HepG2 (cell line): Measurements from ENCODE around the gene BCLAF1. TPM values are rescaled to one million over a fixed set of nuclear protein-coding genes. Genes with fewer than 3 reads are reported as not detected.
A peak's percentile ranks its signal among the peaks of the same experiment; 100 is the strongest.

ENCODE experiments used
- CBX5 ChIP-seq: sonication (generic); formaldehyde crosslinking; IDR thresholded peaks from 2 replicates; pipeline ENCODE4 v1.4.0; 2020; ENCODE audit warnings: missing genetic modification reagents, borderline replicate concordance
- FOXM1 ChIP-seq: sonication (generic); formaldehyde crosslinking; IDR thresholded peaks from 2 replicates; pipeline ENCODE4 v1.5.0; 2020; ENCODE audit warnings: missing genetic modification reagents
- FOXP1 ChIP-seq, 2 experiments: fragments of 450-650 bp in 1 of 2; IDR thresholded peaks; 2 replicates each; pipeline ENCODE4 v1.6.1; 2017 to 2018; ENCODE audit warnings: antibody characterized with exemption in 1 of 2
- GABPA ChIP-seq, 2 experiments: IDR thresholded peaks; 2 replicates each; pipeline ENCODE4 v1.6.1; 2011 to 2016; ENCODE audit warnings: low read depth in 2 of 2, low read length in 1 of 2, missing biosample characterization in 1 of 2, missing genetic modification characterization in 1 of 2
- MIER2 ChIP-seq: IDR thresholded peaks from 2 replicates; pipeline ENCODE4 v1.6.1; 2016; ENCODE audit warnings: missing biosample characterization, missing genetic modification reagents
- MIXL1 ChIP-seq: IDR thresholded peaks from 2 replicates; pipeline ENCODE4 v1.6.1; 2016
- PCBP1 ChIP-seq: fragments of 200-400 bp; formaldehyde crosslinking; IDR thresholded peaks from 2 replicates; pipeline ENCODE4 v1.6.1; 2017; ENCODE audit warnings: mild to moderate bottlenecking, low read depth, low read length, borderline replicate concordance
- SETDB1 ChIP-seq: sonication (generic); formaldehyde crosslinking; IDR thresholded peaks from 2 replicates; pipeline ENCODE4 v1.5.1; 2020; ENCODE audit warnings: missing genetic modification reagents, mild to moderate bottlenecking, borderline replicate concordance
- SOX5 ChIP-seq: IDR thresholded peaks from 2 replicates; pipeline ENCODE4 v1.6.1; 2016; ENCODE audit warnings: borderline replicate concordance
- TEAD3 ChIP-seq: optimal IDR thresholded peaks from 2 replicates; pipeline ENCODE3; 2016; ENCODE audit warnings: borderline replicate concordance
- ZMYM2 ChIP-seq: sonication (generic); formaldehyde crosslinking; IDR thresholded peaks from 2 replicates; pipeline ENCODE4 v1.8.0; 2022; ENCODE audit warnings: mild to moderate bottlenecking, missing genetic modification reagents
- ZNF329 ChIP-seq: sonication (generic); formaldehyde crosslinking; IDR thresholded peaks from 2 replicates; pipeline ENCODE4 v1.9.0; 2021; ENCODE audit warnings: low read depth, mild to moderate bottlenecking, missing genetic modification reagents
- ZSCAN31 ChIP-seq: sonication (generic); formaldehyde crosslinking; IDR thresholded peaks from 2 replicates; pipeline ENCODE4 v1.5.0; 2020; ENCODE audit warnings: low read depth, mild to moderate bottlenecking, missing genetic modification reagents
- polyA plus RNA-seq, 8 experiments: library from polyadenylated mRNA; depleted of rRNA in 3 of 8; stranded (reverse) in 7 of 8; unstranded in 1 of 8; fragments of >200 nt; fragmentation: Illumina TruSeq in 4 of 8; extraction: Trizol in 4 of 8; gene quantifications; 2 replicates each; pipeline versions ENCODE4 v1.2.1 to v1.2.3, GENCODE V29; 2011 to 2016; ENCODE audit warnings: low read depth in 4 of 8, missing spikeins in 1 of 8, mixed read lengths in 1 of 8; ENCODE audit not compliant: insufficient read depth in 1 of 8
- total RNA-seq, 5 experiments: library from RNA; depleted of rRNA; stranded (reverse); fragments of >200 nt; fragmentation: Illumina TruSeq; extraction: Trizol; gene quantifications; 2 replicates each; pipeline ENCODE4 v1.2.3, GENCODE V29; 2016; ENCODE audit warnings: low read depth in 1 of 5
- TF ChIP-seq, protein P1 (sequence below): sonication (generic); formaldehyde crosslinking; IDR thresholded peaks from 2 replicates; pipeline ENCODE4 v1.4.0; 2020; ENCODE audit warnings: missing genetic modification reagents
- TF ChIP-seq, protein P2 (sequence below): sonication (generic); formaldehyde crosslinking; conservative IDR thresholded peaks from 2 replicates; pipeline ENCODE4 v1.4.0; 2020; ENCODE audit warnings: missing genetic modification reagents
- TF ChIP-seq, protein P3 (sequence below): IDR thresholded peaks from 2 replicates; pipeline ENCODE4 v1.6.1; 2016; ENCODE audit warnings: control low read depth
- TF ChIP-seq, protein P4 (sequence below): sonication (generic); formaldehyde crosslinking; IDR thresholded peaks from 2 replicates; pipeline ENCODE4 v1.5.0; 2020; ENCODE audit warnings: mild to moderate bottlenecking, missing genetic modification reagents, borderline replicate concordance
- TF ChIP-seq, protein P5 (sequence below): sonication (generic); formaldehyde crosslinking; IDR thresholded peaks from 2 replicates; pipeline ENCODE4 v1.8.0; 2022; ENCODE audit warnings: mild to moderate bottlenecking, missing genetic modification reagents, moderate library complexity

Gene BCLAF1
- total and polyA plus RNA-seq, 2 of the 13 experiments (the other 11 are each of a cell fraction or from before 2014, with no cell fraction given): 55.3 to 292 TPM

DNA sequence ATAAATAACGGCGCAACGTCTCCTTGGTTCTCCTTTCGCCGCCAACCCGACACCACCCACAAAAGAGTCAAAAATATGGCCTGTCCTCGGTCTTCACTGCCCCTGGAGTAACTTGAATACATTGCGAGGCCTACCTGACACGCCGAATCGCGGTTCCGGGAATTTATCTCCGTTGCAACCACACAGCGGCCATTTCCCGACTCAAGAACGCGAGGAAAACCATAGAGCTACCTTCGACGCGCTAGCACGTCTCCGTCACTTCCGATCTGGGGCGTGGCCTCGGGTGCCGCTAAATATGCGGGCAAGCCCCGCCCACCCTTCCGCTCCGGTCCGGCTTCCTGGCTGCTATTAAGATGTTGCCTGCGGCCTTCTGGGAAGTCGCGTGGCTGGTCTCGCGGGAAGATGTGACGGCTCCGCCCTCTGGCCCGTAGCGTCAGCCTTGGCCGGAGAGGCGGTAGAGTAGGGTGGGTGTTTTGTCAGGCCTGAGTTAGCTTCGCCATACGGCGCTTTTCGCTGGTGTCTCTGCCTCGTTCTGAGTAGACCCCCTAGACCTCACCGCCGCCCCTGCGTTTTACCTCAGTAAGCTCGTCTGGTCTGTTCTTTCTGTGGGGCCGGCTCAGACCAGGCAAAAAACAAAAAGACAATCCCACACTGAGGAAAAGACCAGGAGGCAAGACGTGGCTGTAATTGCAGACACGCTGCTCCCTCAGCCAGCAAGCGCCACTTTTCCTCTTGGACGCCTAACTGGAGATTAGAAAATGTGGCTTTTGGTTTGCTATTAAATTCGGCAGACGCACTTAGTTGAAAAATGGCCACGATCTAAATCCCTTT is at the start of gene BCLAF1 (continued):
- TF ChIP-seq, protein P1, sequence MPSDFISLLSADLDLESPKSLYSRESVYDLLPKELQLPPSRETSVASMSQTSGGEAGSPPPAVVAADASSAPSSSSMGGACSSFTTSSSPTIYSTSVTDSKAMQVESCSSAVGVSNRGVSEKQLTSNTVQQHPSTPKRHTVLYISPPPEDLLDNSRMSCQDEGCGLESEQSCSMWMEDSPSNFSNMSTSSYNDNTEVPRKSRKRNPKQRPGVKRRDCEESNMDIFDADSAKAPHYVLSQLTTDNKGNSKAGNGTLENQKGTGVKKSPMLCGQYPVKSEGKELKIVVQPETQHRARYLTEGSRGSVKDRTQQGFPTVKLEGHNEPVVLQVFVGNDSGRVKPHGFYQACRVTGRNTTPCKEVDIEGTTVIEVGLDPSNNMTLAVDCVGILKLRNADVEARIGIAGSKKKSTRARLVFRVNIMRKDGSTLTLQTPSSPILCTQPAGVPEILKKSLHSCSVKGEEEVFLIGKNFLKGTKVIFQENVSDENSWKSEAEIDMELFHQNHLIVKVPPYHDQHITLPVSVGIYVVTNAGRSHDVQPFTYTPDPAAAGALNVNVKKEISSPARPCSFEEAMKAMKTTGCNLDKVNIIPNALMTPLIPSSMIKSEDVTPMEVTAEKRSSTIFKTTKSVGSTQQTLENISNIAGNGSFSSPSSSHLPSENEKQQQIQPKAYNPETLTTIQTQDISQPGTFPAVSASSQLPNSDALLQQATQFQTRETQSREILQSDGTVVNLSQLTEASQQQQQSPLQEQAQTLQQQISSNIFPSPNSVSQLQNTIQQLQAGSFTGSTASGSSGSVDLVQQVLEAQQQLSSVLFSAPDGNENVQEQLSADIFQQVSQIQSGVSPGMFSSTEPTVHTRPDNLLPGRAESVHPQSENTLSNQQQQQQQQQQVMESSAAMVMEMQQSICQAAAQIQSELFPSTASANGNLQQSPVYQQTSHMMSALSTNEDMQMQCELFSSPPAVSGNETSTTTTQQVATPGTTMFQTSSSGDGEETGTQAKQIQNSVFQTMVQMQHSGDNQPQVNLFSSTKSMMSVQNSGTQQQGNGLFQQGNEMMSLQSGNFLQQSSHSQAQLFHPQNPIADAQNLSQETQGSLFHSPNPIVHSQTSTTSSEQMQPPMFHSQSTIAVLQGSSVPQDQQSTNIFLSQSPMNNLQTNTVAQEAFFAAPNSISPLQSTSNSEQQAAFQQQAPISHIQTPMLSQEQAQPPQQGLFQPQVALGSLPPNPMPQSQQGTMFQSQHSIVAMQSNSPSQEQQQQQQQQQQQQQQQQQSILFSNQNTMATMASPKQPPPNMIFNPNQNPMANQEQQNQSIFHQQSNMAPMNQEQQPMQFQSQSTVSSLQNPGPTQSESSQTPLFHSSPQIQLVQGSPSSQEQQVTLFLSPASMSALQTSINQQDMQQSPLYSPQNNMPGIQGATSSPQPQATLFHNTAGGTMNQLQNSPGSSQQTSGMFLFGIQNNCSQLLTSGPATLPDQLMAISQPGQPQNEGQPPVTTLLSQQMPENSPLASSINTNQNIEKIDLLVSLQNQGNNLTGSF (CRISPR knock-in tag): no peak
- peak; percentile 74 for TF ChIP-seq TEAD3 (CRISPR knock-in tag)
- TF ChIP-seq, protein P2, sequence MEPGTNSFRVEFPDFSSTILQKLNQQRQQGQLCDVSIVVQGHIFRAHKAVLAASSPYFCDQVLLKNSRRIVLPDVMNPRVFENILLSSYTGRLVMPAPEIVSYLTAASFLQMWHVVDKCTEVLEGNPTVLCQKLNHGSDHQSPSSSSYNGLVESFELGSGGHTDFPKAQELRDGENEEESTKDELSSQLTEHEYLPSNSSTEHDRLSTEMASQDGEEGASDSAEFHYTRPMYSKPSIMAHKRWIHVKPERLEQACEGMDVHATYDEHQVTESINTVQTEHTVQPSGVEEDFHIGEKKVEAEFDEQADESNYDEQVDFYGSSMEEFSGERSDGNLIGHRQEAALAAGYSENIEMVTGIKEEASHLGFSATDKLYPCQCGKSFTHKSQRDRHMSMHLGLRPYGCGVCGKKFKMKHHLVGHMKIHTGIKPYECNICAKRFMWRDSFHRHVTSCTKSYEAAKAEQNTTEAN (CRISPR knock-in tag): 0 out of 2 replicates have a peak, but pooled peaks have one; percentile 14
- TF ChIP-seq CBX5 (CRISPR knock-in tag): peak; percentile 26
- peak; percentile 13; the same call in 1 of the 2 replicates for TF ChIP-seq MIER2
- TF ChIP-seq MIXL1: peak; percentile 60; the same call in 1 of the 2 replicates
- no peak for TF ChIP-seq FOXM1 (CRISPR knock-in tag)
- no peak for TF ChIP-seq FOXP1 (IDR thresholded peaks at IDR 0.05)
- TF ChIP-seq FOXP1 (CRISPR knock-in tag; IDR thresholded peaks at IDR 0.05): no peak; the same call in 1 of the 2 replicates
- TF ChIP-seq, protein P3, sequence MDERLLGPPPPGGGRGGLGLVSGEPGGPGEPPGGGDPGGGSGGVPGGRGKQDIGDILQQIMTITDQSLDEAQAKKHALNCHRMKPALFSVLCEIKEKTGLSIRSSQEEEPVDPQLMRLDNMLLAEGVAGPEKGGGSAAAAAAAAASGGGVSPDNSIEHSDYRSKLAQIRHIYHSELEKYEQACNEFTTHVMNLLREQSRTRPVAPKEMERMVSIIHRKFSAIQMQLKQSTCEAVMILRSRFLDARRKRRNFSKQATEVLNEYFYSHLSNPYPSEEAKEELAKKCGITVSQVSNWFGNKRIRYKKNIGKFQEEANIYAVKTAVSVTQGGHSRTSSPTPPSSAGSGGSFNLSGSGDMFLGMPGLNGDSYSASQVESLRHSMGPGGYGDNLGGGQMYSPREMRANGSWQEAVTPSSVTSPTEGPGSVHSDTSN: peak; percentile 41; the same call in 1 of the 2 replicates
- TF ChIP-seq ZSCAN31 (CRISPR knock-in tag): peak; percentile 75
- TF ChIP-seq SOX5 (CRISPR knock-in tag): peak; percentile 66; the same call in 1 of the 2 replicates
- peak; percentile 72; the same call in 1 of the 2 replicates for TF ChIP-seq ZMYM2 (CRISPR knock-in tag)
- 0 out of 2 replicates have a peak, but pooled peaks have one; percentile 33 for TF ChIP-seq PCBP1
- TF ChIP-seq, protein P4, sequence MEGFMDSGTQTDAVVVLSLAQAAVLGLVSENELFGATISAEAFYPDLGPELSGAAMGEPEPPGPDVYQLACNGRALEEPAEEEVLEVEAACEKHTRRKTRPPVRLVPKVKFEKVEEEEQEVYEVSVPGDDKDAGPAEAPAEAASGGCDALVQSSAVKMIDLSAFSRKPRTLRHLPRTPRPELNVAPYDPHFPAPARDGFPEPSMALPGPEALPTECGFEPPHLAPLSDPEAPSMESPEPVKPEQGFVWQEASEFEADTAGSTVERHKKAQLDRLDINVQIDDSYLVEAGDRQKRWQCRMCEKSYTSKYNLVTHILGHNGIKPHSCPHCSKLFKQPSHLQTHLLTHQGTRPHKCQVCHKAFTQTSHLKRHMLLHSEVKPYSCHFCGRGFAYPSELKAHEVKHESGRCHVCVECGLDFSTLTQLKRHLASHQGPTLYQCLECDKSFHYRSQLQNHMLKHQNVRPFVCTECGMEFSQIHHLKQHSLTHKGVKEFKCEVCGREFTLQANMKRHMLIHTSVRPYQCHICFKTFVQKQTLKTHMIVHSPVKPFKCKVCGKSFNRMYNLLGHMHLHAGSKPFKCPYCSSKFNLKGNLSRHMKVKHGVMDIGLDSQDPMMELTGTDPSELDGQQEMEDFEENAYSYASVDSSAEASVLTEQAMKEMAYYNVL (CRISPR knock-in tag): peak; percentile 27; the same call in 1 of the 2 replicates
- TF ChIP-seq, protein P5, sequence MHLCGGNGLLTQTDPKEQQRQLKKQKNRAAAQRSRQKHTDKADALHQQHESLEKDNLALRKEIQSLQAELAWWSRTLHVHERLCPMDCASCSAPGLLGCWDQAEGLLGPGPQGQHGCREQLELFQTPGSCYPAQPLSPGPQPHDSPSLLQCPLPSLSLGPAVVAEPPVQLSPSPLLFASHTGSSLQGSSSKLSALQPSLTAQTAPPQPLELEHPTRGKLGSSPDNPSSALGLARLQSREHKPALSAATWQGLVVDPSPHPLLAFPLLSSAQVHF (CRISPR knock-in tag): no peak
- peak; percentile 36 for TF ChIP-seq ZNF329 (CRISPR knock-in tag)
- TF ChIP-seq SETDB1 (CRISPR knock-in tag): no peak
- TF ChIP-seq GABPA (IDR thresholded peaks at IDR 0.05; ENCODE audit: low read depth, low read length): peak; percentile 75
- peak; percentile 98 for TF ChIP-seq GABPA (CRISPR knock-in tag; IDR thresholded peaks at IDR 0.05; ENCODE audit: low read depth)
